HepG2 (cell line): Measurements from ENCODE around the gene LACTBL1. TPM values are rescaled to one million over a fixed set of nuclear protein-coding genes. Genes with fewer than 3 reads are reported as not detected.

Source experiments
- ATAC-seq: fragments of 200-7000 bp; cut with Tn5 transposase; 3 replicates; pipeline ENCODE4 v1.9.1; 2020; ENCODE audit warnings: mild to moderate bottlenecking, moderate library complexity
- BruUV-seq: library from RNA; stranded (reverse); fragments of 400-500 nt; replicated peaks from 2 replicates; lab custom pipeline; 2021; lab: Mats Ljungman, UMichigan
- CTCF ChIA-PET: fragments of 300-600 bp; formaldehyde crosslinking; extraction: SDS; loops from one replicate; lab custom pipeline; 2021; ENCODE audit warnings: low total read pairs, inconsistent platforms, low intra/inter-chr PET ratio; lab: Yijun Ruan, JAX
- POLR2A ChIA-PET: fragments of 350-600 bp; sonication (Branson Sonifier 250); formaldehyde crosslinking; loops from one replicate; lab custom pipeline; 2020; ENCODE audit warnings: antibody characterized with exemption, inconsistent platforms; lab: Yijun Ruan, JAX
- DNase-seq: peaks from one replicate; pipeline ENCODE4 v3.0.0-alpha.2; 2015; ENCODE audit warnings: low spot score
- FAIRE-seq: peaks from 3 replicates; lab custom pipeline; 2011; peaks lifted over from hg19 to GRCh38; lab: Jason Lieb, UNC
- H2AFZ ChIP-seq: one replicate; pipeline ENCODE4 v1.6.1; 2011; ENCODE audit warnings: low read length, inconsistent platforms
- H3K27ac ChIP-seq: fragments of 300-600 bp; 3 replicates; pipeline ENCODE4 v1.8.0; 2011; ENCODE audit warnings: mixed run types, mild to moderate bottlenecking, mixed read lengths, low read length, inconsistent platforms; ENCODE audit not compliant: insufficient read depth; ENCODE audit errors: extremely low read length
- H3K27me3 ChIP-seq, 2 experiments: fragments of 200-600 bp in 1 of 2; 2 replicates in 1 of 2; 3 replicates in 1 of 2; pipeline versions ENCODE4 v1.6.0 to v1.8.0; 2011; ENCODE audit warnings: low read length in 2 of 2, mild to moderate bottlenecking in 2 of 2, moderate library complexity in 2 of 2, inconsistent platforms in 1 of 2; ENCODE audit not compliant: insufficient read depth in 2 of 2, control insufficient read depth in 1 of 2
- H3K36me3 ChIP-seq, 2 experiments: fragments of 200-600 bp in 1 of 2; replicated peaks in 1 of 2; 2 replicates in 1 of 2; 3 replicates in 1 of 2; pipeline versions ENCODE4 v1.5.1 to v1.8.0; 2011; ENCODE audit warnings: low read length in 2 of 2, inconsistent platforms in 1 of 2; ENCODE audit not compliant: insufficient read depth in 2 of 2, control insufficient read depth in 1 of 2
- H3K4me1 ChIP-seq: 2 replicates; pipeline ENCODE4 v1.5.1; 2012; ENCODE audit warnings: low read length, inconsistent platforms; ENCODE audit not compliant: insufficient read depth
- H3K4me2 ChIP-seq: 2 replicates; pipeline ENCODE4 v1.6.0; 2011; ENCODE audit warnings: low read depth, low read length, inconsistent platforms
- H3K4me3 ChIP-seq, 3 experiments: fragments of 200-600 bp in 1 of 3; sonication (generic), shearing (Covaris generic) in 1 of 3; replicated peaks in 1 of 3; 2 replicates each; pipeline ENCODE4 v1.5.1; 2011 to 2016; ENCODE audit warnings: low read length in 3 of 3, inconsistent platforms in 2 of 3, low read depth in 2 of 3, mild to moderate bottlenecking in 2 of 3, control low read depth in 1 of 3, mixed read lengths in 1 of 3; ENCODE audit not compliant: insufficient read depth in 1 of 3
- H3K79me2 ChIP-seq: one replicate; pipeline ENCODE4 v1.6.1; 2011; ENCODE audit warnings: low read length, inconsistent platforms; ENCODE audit not compliant: insufficient read depth
- H3K9ac ChIP-seq: 2 replicates; pipeline ENCODE4 v1.6.0; 2011; ENCODE audit warnings: mild to moderate bottlenecking, low read depth, low read length, inconsistent platforms; ENCODE audit not compliant: insufficient read depth
- H3K9me3 ChIP-seq: 2 replicates; pipeline ENCODE4 v1.5.1; 2012; ENCODE audit warnings: mild to moderate bottlenecking, low read length
- H4K20me1 ChIP-seq: 2 replicates; pipeline ENCODE4 v1.6.0; 2011; ENCODE audit warnings: inconsistent platforms, mild to moderate bottlenecking, low read length, moderate library complexity; ENCODE audit not compliant: insufficient read depth
- HDAC6 ChIP-seq: fragments of 200-600 bp; sonication (generic); IDR thresholded peaks from 2 replicates; pipeline ENCODE4 v1.7.0; 2017; ENCODE audit warnings: mild to moderate bottlenecking, antibody characterized with exemption, low read length, low read depth
- HNF4A ChIP-seq: sonication (generic); formaldehyde crosslinking; IDR thresholded peaks from 2 replicates; pipeline ENCODE4 v1.4.0; 2020; ENCODE audit warnings: missing genetic modification reagents
- JUND ChIP-seq: sonication (generic); formaldehyde crosslinking; IDR thresholded peaks from 2 replicates; pipeline ENCODE4 v1.8.0; 2022; ENCODE audit warnings: mild to moderate bottlenecking, missing genetic modification reagents
- KLF15 ChIP-seq: sonication (generic); formaldehyde crosslinking; IDR thresholded peaks from 2 replicates; pipeline ENCODE4 v1.8.1; 2023; ENCODE audit warnings: borderline replicate concordance, mild to moderate bottlenecking, inconsistent platforms, missing genetic modification reagents, mixed read lengths
- MED1 ChIP-seq: sonication (generic); formaldehyde crosslinking; IDR thresholded peaks from 2 replicates; pipeline ENCODE4 v1.4.0; 2020; ENCODE audit warnings: missing genetic modification reagents
- NAIF1 ChIP-seq: sonication (generic); formaldehyde crosslinking; IDR thresholded peaks from 2 replicates; pipeline ENCODE4 v1.5.0; 2020; ENCODE audit warnings: mild to moderate bottlenecking, missing genetic modification reagents, borderline replicate concordance
- NCOA2 ChIP-seq: sonication (generic); formaldehyde crosslinking; IDR thresholded peaks from 2 replicates; pipeline ENCODE4 v1.8.0; 2022; ENCODE audit warnings: inconsistent platforms
- PLRG1 ChIP-seq: fragments of 450-650 bp; conservative IDR thresholded peaks from 2 replicates; pipeline ENCODE4 v1.6.1; 2016
- XRCC5 ChIP-seq: fragments of 200-400 bp; formaldehyde crosslinking; optimal IDR thresholded peaks from 2 replicates; pipeline ENCODE3; 2017; ENCODE audit warnings: mild to moderate bottlenecking, low read length
- ZBTB34 ChIP-seq: sonication (generic); formaldehyde crosslinking; IDR thresholded peaks from 2 replicates; pipeline ENCODE4 v1.8.0; 2022; ENCODE audit warnings: mild to moderate bottlenecking, missing genetic modification reagents
- ZBTB7B ChIP-seq: sonication (generic); formaldehyde crosslinking; IDR thresholded peaks from 2 replicates; pipeline ENCODE4 v1.4.0; 2020; ENCODE audit warnings: missing genetic modification reagents
- ZNF382 ChIP-seq: sonication (generic); formaldehyde crosslinking; IDR thresholded peaks from 2 replicates; pipeline ENCODE4 v1.5.0; 2020; ENCODE audit warnings: missing genetic modification reagents, mild to moderate bottlenecking, borderline replicate concordance
- ZNF451 ChIP-seq: sonication (generic); formaldehyde crosslinking; IDR thresholded peaks from 2 replicates; pipeline ENCODE4 v1.5.0; 2020; ENCODE audit warnings: mild to moderate bottlenecking, missing genetic modification reagents
- ZNF556 ChIP-seq: sonication (generic); formaldehyde crosslinking; IDR thresholded peaks from 2 replicates; pipeline ENCODE4 v1.4.0; 2020; ENCODE audit warnings: mild to moderate bottlenecking, missing genetic modification reagents, borderline replicate concordance
- WGBS: methylation state at CpG from one replicate; pipeline ENCODE4 v1.1.6; 2017; ENCODE audit warnings: low lambda C conversion rate; 5-methylcytosine and 5-hydroxymethylcytosine counted together
- in situ Hi-C: cut with HindIII; loops from 2 replicates; pipeline ENCODE4 v1.10.0; 2017; ENCODE audit warnings: low pct_unique_long_range_greater_than_20kb; ENCODE audit not compliant: extremely low pct_ligation_motif_present
- intact Hi-C: fragments of 100-400 bp; cut with micrococcal nuclease; formaldehyde crosslinking; loops from one replicate; pipeline ENCODE4 v1.10.0; 2022; ENCODE audit not compliant: unreplicated experiment
- polyA plus RNA-seq, 8 experiments: library from polyadenylated mRNA; depleted of rRNA in 3 of 8; stranded (reverse) in 7 of 8; unstranded in 1 of 8; fragments of >200 nt; fragmentation: Illumina TruSeq in 4 of 8; extraction: Trizol in 4 of 8; gene quantifications; 2 replicates each; pipeline versions ENCODE4 v1.2.1 to v1.2.3, GENCODE V29; 2011 to 2016; ENCODE audit warnings: low read depth in 4 of 8, missing spikeins in 1 of 8, mixed read lengths in 1 of 8; ENCODE audit not compliant: insufficient read depth in 1 of 8
- total RNA-seq, 5 experiments: library from RNA; depleted of rRNA; stranded (reverse); fragments of >200 nt; fragmentation: Illumina TruSeq; extraction: Trizol; gene quantifications; 2 replicates each; pipeline ENCODE4 v1.2.3, GENCODE V29; 2016; ENCODE audit warnings: low read depth in 1 of 5
- TF ChIP-seq, protein P1 (sequence below): sonication (generic); formaldehyde crosslinking; IDR thresholded peaks from 2 replicates; pipeline ENCODE4 v1.5.1; 2020; ENCODE audit warnings: missing genetic modification reagents, mild to moderate bottlenecking, borderline replicate concordance
- TF ChIP-seq, protein P2 (sequence below): sonication (generic); formaldehyde crosslinking; conservative IDR thresholded peaks from 2 replicates; pipeline ENCODE4 v1.4.0; 2020; ENCODE audit warnings: missing genetic modification reagents
- TF ChIP-seq, protein P3 (sequence below): sonication (generic); formaldehyde crosslinking; IDR thresholded peaks from 2 replicates; pipeline ENCODE4 v1.5.0; 2020; ENCODE audit warnings: mild to moderate bottlenecking, missing genetic modification reagents

Gene LACTBL1
- total and polyA plus RNA-seq, 2 of the 13 experiments (the other 11 are each of a cell fraction or from before 2014, with no cell fraction given) = 0.12 to 1.3 TPM

GRCh38 chr1:22952694-22953056, 20.0 kb downstream of the LACTBL1 start:
- H3K9me3 ChIP-seq = no peaks in the 10 kb centered on the region
- 94% methylated on average over 4 of the region's 5 CpGs for WGBS
- no peaks in the 10 kb centered on the region for H3K27me3 ChIP-seq
- H3K4me2 ChIP-seq = no peak overlapping the region
- FAIRE-seq (no peak), ATAC-seq (no peak), DNase-seq (no peak)
- no peaks in the 10 kb centered on the region for H3K79me2 ChIP-seq
- no peak overlapping the region for H3K9ac ChIP-seq
- no peak overlapping the region for H3K27ac ChIP-seq
- ChIA-PET POLR2A (no interaction called here), CTCF (no interaction called here)
- no peaks in the 10 kb centered on the region for H4K20me1 ChIP-seq
- intact Hi-C loops = no loop called here
- TF ChIP-seq ZNF451 (CRISPR knock-in tag) (no peak), ZNF382 (CRISPR knock-in tag) (no peak), HDAC6 (no peak), MED1 (no peak), HNF4A (no peak), NCOA2 (CRISPR knock-in tag) (no peak), XRCC5 (no peak), PLRG1 (no peak), NAIF1 (CRISPR knock-in tag) (no peak), ZBTB34 (no peak), ZNF556 (no peak), JUND (no peak), ZBTB7B (CRISPR knock-in tag) (no peak), KLF15 (CRISPR knock-in tag) (no peak)
- TF ChIP-seq, protein P1, sequence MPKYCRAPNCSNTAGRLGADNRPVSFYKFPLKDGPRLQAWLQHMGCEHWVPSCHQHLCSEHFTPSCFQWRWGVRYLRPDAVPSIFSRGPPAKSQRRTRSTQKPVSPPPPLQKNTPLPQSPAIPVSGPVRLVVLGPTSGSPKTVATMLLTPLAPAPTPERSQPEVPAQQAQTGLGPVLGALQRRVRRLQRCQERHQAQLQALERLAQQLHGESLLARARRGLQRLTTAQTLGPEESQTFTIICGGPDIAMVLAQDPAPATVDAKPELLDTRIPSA (CRISPR knock-in tag) = no peak
- TF ChIP-seq, protein P2, sequence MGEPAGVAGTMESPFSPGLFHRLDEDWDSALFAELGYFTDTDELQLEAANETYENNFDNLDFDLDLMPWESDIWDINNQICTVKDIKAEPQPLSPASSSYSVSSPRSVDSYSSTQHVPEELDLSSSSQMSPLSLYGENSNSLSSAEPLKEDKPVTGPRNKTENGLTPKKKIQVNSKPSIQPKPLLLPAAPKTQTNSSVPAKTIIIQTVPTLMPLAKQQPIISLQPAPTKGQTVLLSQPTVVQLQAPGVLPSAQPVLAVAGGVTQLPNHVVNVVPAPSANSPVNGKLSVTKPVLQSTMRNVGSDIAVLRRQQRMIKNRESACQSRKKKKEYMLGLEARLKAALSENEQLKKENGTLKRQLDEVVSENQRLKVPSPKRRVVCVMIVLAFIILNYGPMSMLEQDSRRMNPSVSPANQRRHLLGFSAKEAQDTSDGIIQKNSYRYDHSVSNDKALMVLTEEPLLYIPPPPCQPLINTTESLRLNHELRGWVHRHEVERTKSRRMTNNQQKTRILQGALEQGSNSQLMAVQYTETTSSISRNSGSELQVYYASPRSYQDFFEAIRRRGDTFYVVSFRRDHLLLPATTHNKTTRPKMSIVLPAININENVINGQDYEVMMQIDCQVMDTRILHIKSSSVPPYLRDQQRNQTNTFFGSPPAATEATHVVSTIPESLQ (CRISPR knock-in tag) = no peak
- TF ChIP-seq, protein P3, sequence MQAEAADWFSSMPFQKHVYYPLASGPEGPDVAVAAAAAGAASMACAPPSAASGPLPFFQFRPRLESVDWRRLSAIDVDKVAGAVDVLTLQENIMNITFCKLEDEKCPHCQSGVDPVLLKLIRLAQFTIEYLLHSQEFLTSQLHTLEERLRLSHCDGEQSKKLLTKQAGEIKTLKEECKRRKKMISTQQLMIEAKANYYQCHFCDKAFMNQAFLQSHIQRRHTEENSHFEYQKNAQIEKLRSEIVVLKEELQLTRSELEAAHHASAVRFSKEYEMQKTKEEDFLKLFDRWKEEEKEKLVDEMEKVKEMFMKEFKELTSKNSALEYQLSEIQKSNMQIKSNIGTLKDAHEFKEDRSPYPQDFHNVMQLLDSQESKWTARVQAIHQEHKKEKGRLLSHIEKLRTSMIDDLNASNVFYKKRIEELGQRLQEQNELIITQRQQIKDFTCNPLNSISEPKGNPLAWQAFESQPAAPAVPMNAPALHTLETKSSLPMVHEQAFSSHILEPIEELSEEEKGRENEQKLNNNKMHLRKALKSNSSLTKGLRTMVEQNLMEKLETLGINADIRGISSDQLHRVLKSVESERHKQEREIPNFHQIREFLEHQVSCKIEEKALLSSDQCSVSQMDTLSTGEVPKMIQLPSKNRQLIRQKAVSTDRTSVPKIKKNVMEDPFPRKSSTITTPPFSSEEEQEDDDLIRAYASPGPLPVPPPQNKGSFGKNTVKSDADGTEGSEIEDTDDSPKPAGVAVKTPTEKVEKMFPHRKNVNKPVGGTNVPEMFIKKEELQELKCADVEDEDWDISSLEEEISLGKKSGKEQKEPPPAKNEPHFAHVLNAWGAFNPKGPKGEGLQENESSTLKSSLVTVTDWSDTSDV (CRISPR knock-in tag) = no peak
- no peak overlapping the region for H3K4me3 ChIP-seq
- in situ Hi-C loops = no loop called here
- no peak overlapping the region for H2AFZ ChIP-seq
- H3K4me1 ChIP-seq = no peaks in the 10 kb centered on the region
- no peaks in the 10 kb centered on the region for H3K36me3 ChIP-seq
- BruUV-seq = no TSS peak
